Stomach (tissue), 4 donors: ENCODE data around the gene DGCR6L.
"Not testable (repeated sequence)": the region's sequence is repeated elsewhere in the genome, so short reads cannot be mapped to it uniquely, and the experiment has no call there.

Experiments used
- CTCF ChIP-seq, 7 experiments: fragments of 450-650 bp in 4 of 7; fragments of 200-600 bp in 3 of 7; sonication (generic) in 3 of 7; IDR thresholded peaks; one replicate each; pipeline ENCODE4 v1.5.1; 2016 to 2019; ENCODE audit warnings: antibody characterized with exemption in 7 of 7, control low read depth in 2 of 7, mild to moderate bottlenecking in 1 of 7
- POLR2A ChIP-seq, 4 donors: fragments of 450-650 bp; IDR thresholded peaks; one replicate each; pipeline ENCODE4 v1.6.1; 2016; ENCODE audit warnings: antibody characterized with exemption in 4 of 4, control low read depth in 2 of 4, mild to moderate bottlenecking in 1 of 4, moderate library complexity in 1 of 4
- POLR2AphosphoS5 ChIP-seq, 3 donors: sonication (generic); formaldehyde crosslinking; IDR thresholded peaks; one replicate each; pipeline ENCODE4 v1.6.1; 2016; ENCODE audit warnings: antibody characterized with exemption in 3 of 3

- not testable (repeated sequence) for TF ChIP-seq POLR2A, CTCF, POLR2AphosphoS5 (IDR thresholded peaks at IDR 0.05)
Measured at GRCh38 chr22:20280163-20280562, 39.7 kb downstream of the DGCR6L start.
